GM12878 (cell line): Measurements from ENCODE around the gene DPP3. TPM values are rescaled to one million over a fixed set of nuclear protein-coding genes. Genes with fewer than 3 reads are reported as not detected.

ENCODE experiments used
- ATAC-seq: fragments of 200-7000 bp; cut with Tn5 transposase; 3 replicates; pipeline ENCODE4 v1.9.1; 2020; ENCODE audit warnings: mild to moderate bottlenecking, moderate library complexity
- BruUV-seq: library from RNA; stranded (reverse); fragments of 400-500 nt; replicated peaks from 2 replicates; lab custom pipeline; 2021; lab: Mats Ljungman, UMichigan
- CTCF ChIA-PET: fragments of 300-600 bp; sonication (Branson Sonifier 250); formaldehyde crosslinking; extraction: SDS; loops from one replicate; lab custom pipeline; 2021; ENCODE audit warnings: inconsistent platforms; lab: Yijun Ruan, JAX
- POLR2A ChIA-PET: fragments of 350-600 bp; formaldehyde crosslinking; extraction: SDS; loops from one replicate; lab custom pipeline; 2021; ENCODE audit warnings: inconsistent platforms; lab: Charles Lee
- RAD21 ChIA-PET: fragments of 300-600 bp; sonication (Branson Sonifier 250); formaldehyde crosslinking; loops from one replicate; lab custom pipeline; 2023; ENCODE audit warnings: antibody characterized with exemption; ENCODE audit not compliant: unreplicated experiment; lab: Charles Lee
- SMC1A ChIA-PET: fragments of 300-600 bp; sonication (Branson Sonifier 250); formaldehyde crosslinking; loops from one replicate; lab custom pipeline; 2023; ENCODE audit not compliant: unreplicated experiment, uncharacterized antibody; lab: Charles Lee
- DNase-seq: peaks from one replicate; pipeline ENCODE4 v3.0.0-alpha.2; 2011; ENCODE audit warnings: low read depth, low spot score
- FAIRE-seq: peaks from 3 replicates; lab custom pipeline; 2011; peaks lifted over from hg19 to GRCh38; lab: Jason Lieb, UNC
- H2AFZ ChIP-seq: 2 replicates; pipeline ENCODE4 v1.6.0; 2011; ENCODE audit warnings: low read depth, low read length, control low read depth; ENCODE audit not compliant: control insufficient read depth
- H3K27ac ChIP-seq: 2 replicates; pipeline ENCODE4 v1.5.1; 2011; ENCODE audit warnings: control low read depth; ENCODE audit not compliant: control insufficient read depth, insufficient read depth
- H3K27me3 ChIP-seq, 2 experiments: replicated peaks in 1 of 2; 2 replicates each; pipeline versions ENCODE4 v1.6.0 to v1.6.1; 2011; ENCODE audit warnings: low read length in 1 of 2; ENCODE audit not compliant: control insufficient read depth in 2 of 2, insufficient read depth in 2 of 2
- H3K36me3 ChIP-seq, 2 experiments: 2 replicates each; pipeline ENCODE4 v1.5.1; 2011; ENCODE audit warnings: low read length in 1 of 2; ENCODE audit not compliant: control insufficient read depth in 2 of 2, insufficient read depth in 2 of 2
- H3K4me1 ChIP-seq: 2 replicates; pipeline ENCODE4 v1.6.1; 2011; ENCODE audit warnings: mild to moderate bottlenecking, low read length, moderate library complexity, mixed read lengths; ENCODE audit not compliant: control insufficient read depth, insufficient read depth
- H3K4me2 ChIP-seq: 2 replicates; pipeline ENCODE4 v1.6.0; 2011; ENCODE audit warnings: control low read depth; ENCODE audit not compliant: control insufficient read depth, insufficient read depth
- H3K4me3 ChIP-seq: fragments of 200-600 bp; sonication (generic); 2 replicates; pipeline ENCODE4 v1.5.1; 2016
- H3K79me2 ChIP-seq: 2 replicates; pipeline ENCODE4 v1.6.0; 2011; ENCODE audit warnings: low read length; ENCODE audit not compliant: control insufficient read depth, insufficient read depth
- H3K9ac ChIP-seq: 2 replicates; pipeline ENCODE4 v1.8.0; 2011; ENCODE audit warnings: low read length, control low read depth, mixed read lengths; ENCODE audit not compliant: control insufficient read depth, insufficient read depth
- H3K9me3 ChIP-seq: replicated peaks from 3 replicates; pipeline ENCODE4 v1.5.1; 2011; ENCODE audit warnings: mild to moderate bottlenecking, low read length; ENCODE audit not compliant: control insufficient read depth, insufficient read depth
- H4K20me1 ChIP-seq: 2 replicates; pipeline ENCODE4 v1.6.0; 2011; ENCODE audit not compliant: control insufficient read depth, insufficient read depth
- BACH1 ChIP-seq: fragments of 450-650 bp; IDR thresholded peaks from 2 replicates; pipeline ENCODE4 v1.6.1; 2017; ENCODE audit warnings: mild to moderate bottlenecking, borderline replicate concordance
- EZH2 ChIP-seq: IDR thresholded peaks from 2 replicates; pipeline ENCODE4 v1.6.1; 2012; ENCODE audit warnings: low read depth, mild to moderate bottlenecking, control low read depth, inconsistent platforms, low read length, borderline replicate concordance; ENCODE audit not compliant: control insufficient read depth
- KDM1A ChIP-seq: fragments of 200-600 bp; sonication (generic); IDR thresholded peaks from 2 replicates; pipeline ENCODE4 v1.6.1; 2016; ENCODE audit warnings: borderline replicate concordance
- PML ChIP-seq: IDR thresholded peaks from 2 replicates; pipeline ENCODE4 v1.6.1; 2012; ENCODE audit warnings: low read length, inconsistent platforms
- POLR2A ChIP-seq: IDR thresholded peaks from 2 replicates; pipeline ENCODE4 v1.6.1; 2011; ENCODE audit warnings: low read depth, mild to moderate bottlenecking, low read length
- SMC3 ChIP-seq: IDR thresholded peaks from 2 replicates; pipeline ENCODE4 v1.6.1; 2011; ENCODE audit warnings: low read length, improper control_type of control experiment, borderline replicate concordance
- SREBF2 ChIP-seq: IDR thresholded peaks from 2 replicates; pipeline ENCODE4 v1.6.1; 2012; ENCODE audit warnings: mild to moderate bottlenecking, low read length
- STAT1 ChIP-seq: fragments of 450-650 bp; conservative IDR thresholded peaks from 2 replicates; pipeline ENCODE4 v1.6.1; 2014; ENCODE audit warnings: antibody characterized with exemption, mild to moderate bottlenecking
- TBL1XR1 ChIP-seq: IDR thresholded peaks from 2 replicates; pipeline ENCODE4 v1.6.1; 2012; ENCODE audit warnings: low read depth, low read length, improper control_type of control experiment
- TCF3 ChIP-seq: IDR thresholded peaks from 2 replicates; pipeline ENCODE4 v1.6.1; 2012; ENCODE audit warnings: low read depth, mild to moderate bottlenecking, low read length, borderline replicate concordance; ENCODE audit not compliant: insufficient read depth
- TCF7 ChIP-seq: IDR thresholded peaks from 2 replicates; pipeline ENCODE4 v1.6.1; 2014; ENCODE audit warnings: antibody characterized with exemption, borderline replicate concordance
- WRNIP1 ChIP-seq: IDR thresholded peaks from 2 replicates; pipeline ENCODE4 v1.6.1; 2011; ENCODE audit warnings: low read depth, low read length, improper control_type of control experiment, borderline replicate concordance
- WGBS: methylation state at CpG from one replicate; pipeline ENCODE4 v1.1.6; 2016; ENCODE audit warnings: low lambda C conversion rate; ENCODE audit not compliant: insufficient replicate concordance, insufficient coverage; ENCODE audit errors: missing lambda C conversion rate; 5-methylcytosine and 5-hydroxymethylcytosine counted together
- in situ Hi-C: fragments of 300-500 bp; cut with MboI; formaldehyde crosslinking; loops from 9 replicates; pipeline ENCODE4 v1.14.3; 2018; ENCODE audit warnings: mixed read lengths
- intact Hi-C: fragments of 100-400 bp; cut with micrococcal nuclease; formaldehyde crosslinking; loops from one replicate; pipeline ENCODE4 v1.14.2; 2022; ENCODE audit not compliant: unreplicated experiment
- polyA plus RNA-seq, 11 experiments: library from polyadenylated mRNA; depleted of rRNA in 4 of 11; unstranded in 6 of 11; stranded (reverse) in 5 of 11; fragments of >200 nt; fragmentation: Nextera tagmentation in 4 of 11; fragmentation: Illumina TruSeq in 1 of 11; extraction: Ambion mirVana in 4 of 11; extraction: Trizol in 1 of 11; gene quantifications; 1 replicate in 1 of 11; 2 replicates in 10 of 11; pipeline versions ENCODE4 v1.2.1 to v1.2.3, GENCODE V29; 2011 to 2016; ENCODE audit warnings: inconsistent platforms in 2 of 11, missing spikeins in 2 of 11, low read depth in 1 of 11
- total RNA-seq, 4 experiments: library from RNA; depleted of rRNA in 3 of 4; stranded (reverse); fragments of >200 nt in 3 of 4; fragmentation: Illumina TruSeq in 1 of 4; extraction: Trizol in 1 of 4; gene quantifications; 2 replicates each; pipeline versions ENCODE4 v1.2.1 to v1.2.3, GENCODE V29; 2013 to 2021
- TF ChIP-seq, protein P1 (sequence below): fragments of 450-650 bp; formaldehyde crosslinking; IDR thresholded peaks from 2 replicates; pipeline ENCODE4 v1.5.0; 2022; ENCODE audit warnings: mild to moderate bottlenecking, missing genetic modification characterization
- TF ChIP-seq, protein P2 (sequence below): fragments of 450-650 bp; formaldehyde crosslinking; IDR thresholded peaks from 2 replicates; pipeline ENCODE4 v1.4.0; 2020; ENCODE audit warnings: mild to moderate bottlenecking, moderate library complexity
- TF ChIP-seq, protein P3 (sequence below): IDR thresholded peaks from 2 replicates; pipeline ENCODE4 v1.6.1; 2011; ENCODE audit warnings: borderline replicate concordance, low read depth, mild to moderate bottlenecking, moderate library complexity, low read length; ENCODE audit not compliant: insufficient read depth, poor library complexity, severe bottlenecking

Gene DPP3
- total and polyA plus RNA-seq, 10 of the 15 experiments (the other 5 are each of a cell fraction or from before 2014, with no cell fraction given) = 6.0 to 117 (median 78.1) TPM

DNA sequence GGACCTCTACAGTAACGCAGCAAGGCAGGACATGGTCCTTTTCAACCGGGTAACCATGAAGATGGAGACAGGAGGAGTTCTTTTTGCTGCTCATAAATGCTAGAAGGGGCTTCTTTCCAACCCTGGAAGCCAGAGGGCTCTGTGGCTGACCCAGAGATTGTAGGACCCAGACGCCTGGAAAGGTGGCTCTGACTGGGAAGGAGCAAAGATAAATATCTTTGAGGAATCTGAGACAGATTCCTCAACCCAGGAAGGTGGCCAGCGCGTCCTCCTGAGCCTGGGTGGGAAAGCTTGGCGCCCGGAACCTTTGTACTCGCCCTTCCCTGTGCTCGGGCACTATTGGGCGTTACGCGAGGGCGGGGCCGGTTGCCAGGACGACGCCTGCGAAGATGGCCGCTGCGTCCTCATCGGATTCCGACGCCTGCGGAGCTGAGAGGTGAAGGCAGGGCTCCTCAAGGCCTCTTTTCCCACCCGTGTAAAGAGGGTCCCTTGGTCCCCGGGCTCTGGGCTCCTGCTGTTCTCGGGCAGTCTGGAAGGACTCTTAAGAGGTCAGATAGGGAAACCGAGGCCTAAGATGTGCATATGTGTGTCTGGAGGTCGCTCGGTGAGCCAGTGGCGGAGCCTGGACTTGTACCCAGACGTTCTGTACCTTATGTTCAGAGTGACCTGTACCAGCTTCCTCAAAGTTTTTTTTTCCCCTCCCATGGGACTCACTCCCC is 30.2 kb downstream of the DPP3 start, which contains the start of gene BBS1:
Gene BBS1 (plus strand): TSS at position 365 of the 719 bp plus-strand sequence. CDS start 25 bp downstream, at position 390.
- ChIA-PET CTCF (interaction anchor here (0.7 to 2.2 kb wide), 3 partner anchors 30 to 167 kb away, joined by 3 to 5 read pairs (median 5); partner anchors contain the start of genes DPP3 and RBM4B), SMC1A (no interaction called here), RAD21 (interaction anchor here (1.1 to 1.2 kb wide), 2 partner anchors 9 to 171 kb away, joined by 3 read pairs; no protein-coding TSS in a partner anchor), POLR2A (interaction anchor here (0.6 to 0.7 kb wide), 2 partner anchors 26 to 44 kb away, joined by 3 to 4 read pairs; partner anchors contain the start of gene PELI3)
- peak within 1 kb of the TSS; percentile 96 for H2AFZ ChIP-seq
- peak; percentile 17 for DNase-seq
- peak within 1 kb of the TSS; percentile 89 for H3K4me3 ChIP-seq
- intact Hi-C loops = no loop called here
- no peaks in the 10 kb centered on the region for H4K20me1 ChIP-seq
- under 1% methylated on average over 31 of the region's 31 CpGs for WGBS
- H3K4me2 ChIP-seq = peak within 1 kb of the TSS; percentile 69
- peak within 1 kb of the TSS; percentile 30; the same call in 1 of the 2 replicates for H3K27ac ChIP-seq
- no TSS peak for BruUV-seq
- in situ Hi-C loops = no loop called here
- H3K9me3 ChIP-seq = no peaks in the 10 kb centered on the region
- ATAC-seq = peak; percentile 100
- peaks cover 0 to under 1% of the 10 kb centered on the region in 2 experiments; a peak in 2 of 4 replicates for H3K36me3 ChIP-seq
- no peaks in the 10 kb centered on the region for H3K4me1 ChIP-seq
- no peaks in the 10 kb centered on the region for H3K27me3 ChIP-seq
- peak; percentile 96 for FAIRE-seq
- H3K9ac ChIP-seq = peak within 1 kb of the TSS; percentile 58
- peaks cover 2% of the 10 kb centered on the region; the same call in 1 of the 2 replicates for H3K79me2 ChIP-seq
- TF ChIP-seq BACH1 (no peak), SREBF2 (no peak), EZH2 (no peak), KDM1A (no peak), WRNIP1 (peak; percentile 95; the same call in 1 of the 2 replicates), SMC3 (0 out of 2 replicates have a peak, but pooled peaks have one; percentile 15), TBL1XR1 (no peak), POLR2A (peak; percentile 85), PML (no peak), TCF7 (no peak), TCF3 (no peak), STAT1 (peak; percentile 52; the same call in 1 of the 2 replicates)
- TF ChIP-seq, protein P1, sequence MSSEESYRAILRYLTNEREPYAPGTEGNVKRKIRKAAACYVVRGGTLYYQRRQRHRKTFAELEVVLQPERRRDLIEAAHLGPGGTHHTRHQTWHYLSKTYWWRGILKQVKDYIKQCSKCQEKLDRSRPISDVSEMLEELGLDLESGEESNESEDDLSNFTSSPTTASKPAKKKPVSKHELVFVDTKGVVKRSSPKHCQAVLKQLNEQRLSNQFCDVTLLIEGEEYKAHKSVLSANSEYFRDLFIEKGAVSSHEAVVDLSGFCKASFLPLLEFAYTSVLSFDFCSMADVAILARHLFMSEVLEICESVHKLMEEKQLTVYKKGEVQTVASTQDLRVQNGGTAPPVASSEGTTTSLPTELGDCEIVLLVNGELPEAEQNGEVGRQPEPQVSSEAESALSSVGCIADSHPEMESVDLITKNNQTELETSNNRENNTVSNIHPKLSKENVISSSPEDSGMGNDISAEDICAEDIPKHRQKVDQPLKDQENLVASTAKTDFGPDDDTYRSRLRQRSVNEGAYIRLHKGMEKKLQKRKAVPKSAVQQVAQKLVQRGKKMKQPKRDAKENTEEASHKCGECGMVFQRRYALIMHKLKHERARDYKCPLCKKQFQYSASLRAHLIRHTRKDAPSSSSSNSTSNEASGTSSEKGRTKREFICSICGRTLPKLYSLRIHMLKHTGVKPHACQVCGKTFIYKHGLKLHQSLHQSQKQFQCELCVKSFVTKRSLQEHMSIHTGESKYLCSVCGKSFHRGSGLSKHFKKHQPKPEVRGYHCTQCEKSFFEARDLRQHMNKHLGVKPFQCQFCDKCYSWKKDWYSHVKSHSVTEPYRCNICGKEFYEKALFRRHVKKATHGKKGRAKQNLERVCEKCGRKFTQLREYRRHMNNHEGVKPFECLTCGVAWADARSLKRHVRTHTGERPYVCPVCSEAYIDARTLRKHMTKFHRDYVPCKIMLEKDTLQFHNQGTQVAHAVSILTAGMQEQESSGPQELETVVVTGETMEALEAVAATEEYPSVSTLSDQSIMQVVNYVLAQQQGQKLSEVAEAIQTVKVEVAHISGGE (CRISPR knock-in tag) = peak; percentile 95
- TF ChIP-seq, protein P2, sequence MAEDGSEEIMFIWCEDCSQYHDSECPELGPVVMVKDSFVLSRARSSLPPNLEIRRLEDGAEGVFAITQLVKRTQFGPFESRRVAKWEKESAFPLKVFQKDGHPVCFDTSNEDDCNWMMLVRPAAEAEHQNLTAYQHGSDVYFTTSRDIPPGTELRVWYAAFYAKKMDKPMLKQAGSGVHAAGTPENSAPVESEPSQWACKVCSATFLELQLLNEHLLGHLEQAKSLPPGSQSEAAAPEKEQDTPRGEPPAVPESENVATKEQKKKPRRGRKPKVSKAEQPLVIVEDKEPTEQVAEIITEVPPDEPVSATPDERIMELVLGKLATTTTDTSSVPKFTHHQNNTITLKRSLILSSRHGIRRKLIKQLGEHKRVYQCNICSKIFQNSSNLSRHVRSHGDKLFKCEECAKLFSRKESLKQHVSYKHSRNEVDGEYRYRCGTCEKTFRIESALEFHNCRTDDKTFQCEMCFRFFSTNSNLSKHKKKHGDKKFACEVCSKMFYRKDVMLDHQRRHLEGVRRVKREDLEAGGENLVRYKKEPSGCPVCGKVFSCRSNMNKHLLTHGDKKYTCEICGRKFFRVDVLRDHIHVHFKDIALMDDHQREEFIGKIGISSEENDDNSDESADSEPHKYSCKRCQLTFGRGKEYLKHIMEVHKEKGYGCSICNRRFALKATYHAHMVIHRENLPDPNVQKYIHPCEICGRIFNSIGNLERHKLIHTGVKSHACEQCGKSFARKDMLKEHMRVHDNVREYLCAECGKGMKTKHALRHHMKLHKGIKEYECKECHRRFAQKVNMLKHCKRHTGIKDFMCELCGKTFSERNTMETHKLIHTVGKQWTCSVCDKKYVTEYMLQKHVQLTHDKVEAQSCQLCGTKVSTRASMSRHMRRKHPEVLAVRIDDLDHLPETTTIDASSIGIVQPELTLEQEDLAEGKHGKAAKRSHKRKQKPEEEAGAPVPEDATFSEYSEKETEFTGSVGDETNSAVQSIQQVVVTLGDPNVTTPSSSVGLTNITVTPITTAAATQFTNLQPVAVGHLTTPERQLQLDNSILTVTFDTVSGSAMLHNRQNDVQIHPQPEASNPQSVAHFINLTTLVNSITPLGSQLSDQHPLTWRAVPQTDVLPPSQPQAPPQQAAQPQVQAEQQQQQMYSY (CRISPR knock-in tag) = no peak
- TF ChIP-seq, protein P3, sequence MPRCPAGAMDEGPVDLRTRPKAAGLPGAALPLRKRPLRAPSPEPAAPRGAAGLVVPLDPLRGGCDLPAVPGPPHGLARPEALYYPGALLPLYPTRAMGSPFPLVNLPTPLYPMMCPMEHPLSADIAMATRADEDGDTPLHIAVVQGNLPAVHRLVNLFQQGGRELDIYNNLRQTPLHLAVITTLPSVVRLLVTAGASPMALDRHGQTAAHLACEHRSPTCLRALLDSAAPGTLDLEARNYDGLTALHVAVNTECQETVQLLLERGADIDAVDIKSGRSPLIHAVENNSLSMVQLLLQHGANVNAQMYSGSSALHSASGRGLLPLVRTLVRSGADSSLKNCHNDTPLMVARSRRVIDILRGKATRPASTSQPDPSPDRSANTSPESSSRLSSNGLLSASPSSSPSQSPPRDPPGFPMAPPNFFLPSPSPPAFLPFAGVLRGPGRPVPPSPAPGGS = no peak
